ENCODE measurements around the gene CORO2B.

GRCh38 chr15:68553314-68553993, 25.3 kb upstream of the CORO2B start:
- TF ChIP-seq POLR2A (IDR thresholded peaks at IDR 0.05) (no peak), CTCF (IDR thresholded peaks at IDR 0.05) (no peak)

All from uterus (tissue), 2 donors.